Endothelial cell of umbilical vein (primary cell): ENCODE results near the gene SIVA1. TPM values are rescaled to one million over a fixed set of nuclear protein-coding genes. Genes with fewer than 3 reads are reported as not detected.

Source experiments
- BruUV-seq: library from RNA; stranded (reverse); fragments of 400-500 nt; replicated peaks from 2 replicates; lab custom pipeline; 2021; lab: Mats Ljungman, UMichigan
- CTCF ChIA-PET: fragments of 300-600, 350-600 bp; sonication (Branson Sonifier 250); formaldehyde crosslinking; loops from one replicate; lab custom pipeline; 2021; ENCODE audit warnings: antibody characterized with exemption, inconsistent platforms; lab: Charles Lee
- POLR2A ChIA-PET: fragments of 300-600, 350-600 bp; sonication (Branson Sonifier 250); formaldehyde crosslinking; loops from one replicate; lab custom pipeline; 2021; ENCODE audit warnings: antibody characterized with exemption, inconsistent platforms; lab: Charles Lee
- DNase-seq: peaks from one replicate; pipeline ENCODE4 v3.0.0-alpha.2; 2011; ENCODE audit warnings: low read depth, low spot score
- FAIRE-seq: peaks from 2 replicates; lab custom pipeline; 2011; peaks lifted over from hg19 to GRCh38; lab: Jason Lieb, UNC
- H2AFZ ChIP-seq: 2 replicates; pipeline ENCODE4 v1.6.0; 2012; ENCODE audit warnings: low read depth, low read length, control low read depth, inconsistent platforms
- H3K27ac ChIP-seq: 2 replicates; pipeline ENCODE4 v1.5.1; 2011; ENCODE audit warnings: low read depth, mild to moderate bottlenecking, control low read depth, low read length, moderate library complexity; ENCODE audit not compliant: insufficient read depth
- H3K27me3 ChIP-seq, 2 experiments: 2 replicates each; pipeline versions ENCODE4 v1.6.0 to v1.6.1; 2011; ENCODE audit warnings: low read length in 2 of 2, mixed read lengths in 1 of 2; ENCODE audit not compliant: control insufficient read depth in 2 of 2, insufficient read depth in 2 of 2
- H3K36me3 ChIP-seq, 2 experiments: 2 replicates in 1 of 2; 3 replicates in 1 of 2; pipeline ENCODE4 v1.5.1; 2011; ENCODE audit warnings: low read length in 2 of 2, mild to moderate bottlenecking in 1 of 2, moderate library complexity in 1 of 2; ENCODE audit not compliant: control insufficient read depth in 2 of 2, insufficient read depth in 2 of 2; ENCODE audit errors: extremely low read depth in 1 of 2
- H3K4me1 ChIP-seq: 3 replicates; pipeline ENCODE4 v1.5.1; 2011; ENCODE audit warnings: mild to moderate bottlenecking, low read length; ENCODE audit not compliant: control insufficient read depth, insufficient read depth; ENCODE audit errors: extremely low read depth
- H3K4me2 ChIP-seq: 2 replicates; pipeline ENCODE4 v1.6.1; 2011; ENCODE audit warnings: low read length, control low read depth, mixed read lengths; ENCODE audit not compliant: insufficient read depth
- H3K4me3 ChIP-seq, 3 experiments: fragments of 200-600 bp in 1 of 3; sonication (generic), shearing (Covaris generic) in 1 of 3; replicated peaks in 1 of 3; 2 replicates each; pipeline ENCODE4 v1.5.1; 2011 to 2016; ENCODE audit warnings: control low read depth in 3 of 3, low read length in 3 of 3, mild to moderate bottlenecking in 2 of 3, inconsistent platforms in 1 of 3, low read depth in 1 of 3, moderate library complexity in 1 of 3; ENCODE audit not compliant: insufficient read depth in 1 of 3
- H3K79me2 ChIP-seq: 2 replicates; pipeline ENCODE4 v1.6.0; 2012; ENCODE audit warnings: low read length, inconsistent platforms; ENCODE audit not compliant: control insufficient read depth, insufficient read depth
- H3K9ac ChIP-seq: replicated peaks from 2 replicates; pipeline ENCODE3; 2011; ENCODE audit warnings: low read length, control low read depth; ENCODE audit not compliant: insufficient read depth; ENCODE audit errors: extremely low read depth
- H3K9me1 ChIP-seq: replicated peaks from 3 replicates; pipeline ENCODE4 v1.6.0; 2011; ENCODE audit warnings: mild to moderate bottlenecking, low read length; ENCODE audit not compliant: control insufficient read depth, insufficient read depth; ENCODE audit errors: extremely low read depth
- H3K9me3 ChIP-seq: replicated peaks from 2 replicates; pipeline ENCODE4 v1.5.1; 2012; ENCODE audit warnings: low read length, inconsistent platforms; ENCODE audit not compliant: control insufficient read depth, insufficient read depth
- H4K20me1 ChIP-seq: replicated peaks from 2 replicates; pipeline ENCODE3; 2011; ENCODE audit warnings: mild to moderate bottlenecking, low read length; ENCODE audit not compliant: control insufficient read depth, insufficient read depth; ENCODE audit errors: extremely low read depth
- EZH2 ChIP-seq: IDR thresholded peaks from 2 replicates; pipeline ENCODE4 v1.6.1; 2012; ENCODE audit warnings: borderline replicate concordance, low read depth, mild to moderate bottlenecking, moderate library complexity, low read length, inconsistent platforms; ENCODE audit not compliant: severe bottlenecking
- FOS ChIP-seq: IDR thresholded peaks from 2 replicates; pipeline ENCODE4 v1.6.1; 2011; ENCODE audit warnings: mild to moderate bottlenecking, low read length, moderate library complexity, borderline replicate concordance; ENCODE audit not compliant: insufficient read depth
- GATA2 ChIP-seq: IDR thresholded peaks from 2 replicates; pipeline ENCODE4 v1.7.0; 2011; ENCODE audit warnings: low read depth, mild to moderate bottlenecking, moderate library complexity, mixed read lengths, low read length; ENCODE audit not compliant: insufficient read length, insufficient read depth
- JUN ChIP-seq: IDR thresholded peaks from 2 replicates; pipeline ENCODE4 v1.6.1; 2011; ENCODE audit warnings: borderline replicate concordance, low read depth; ENCODE audit not compliant: insufficient read length, insufficient read depth
- POLR2A ChIP-seq: IDR thresholded peaks from 2 replicates; pipeline ENCODE4 v1.6.1; 2012; ENCODE audit warnings: low read depth, mild to moderate bottlenecking, control low read depth, low read length
- POLR2AphosphoS5 ChIP-seq: IDR thresholded peaks from 2 replicates; pipeline ENCODE4 v1.6.1; 2012; ENCODE audit warnings: low read depth, mild to moderate bottlenecking, control low read depth, low read length, moderate library complexity; ENCODE audit not compliant: insufficient read depth
- dilution Hi-C: fragments of 300-500 bp; cut with MboI; formaldehyde crosslinking; loops from one replicate; pipeline ENCODE4 v1.15.0; 2019; ENCODE audit warnings: low sequenced_read_pairs; ENCODE audit not compliant: extremely low pct_ligation_motif_present
- intact Hi-C: fragments of 100-400 bp; cut with micrococcal nuclease; formaldehyde crosslinking; loops from one replicate; pipeline ENCODE4 v1.10.0; 2022
- polyA plus RNA-seq, 4 experiments: library from polyadenylated mRNA; depleted of rRNA in 3 of 4; stranded (reverse) in 3 of 4; unstranded in 1 of 4; fragments of >200 nt; gene quantifications; 2 replicates each; pipeline versions ENCODE4 v1.2.1 to v1.2.3, GENCODE V29; 2011 to 2012; ENCODE audit warnings: missing spikeins in 1 of 4
- total RNA-seq: library from RNA; stranded (reverse); gene quantifications from 2 replicates; pipeline ENCODE4 v1.2.3, GENCODE V29; 2021
- TF ChIP-seq, protein P1 (sequence below): IDR thresholded peaks from 2 replicates; pipeline ENCODE4 v1.6.1; 2011; ENCODE audit not compliant: insufficient read depth, insufficient read length
- TF ChIP-seq, protein P2 (sequence below), 2 donors: IDR thresholded peaks; 1 replicate in 1 of 2; 2 replicates in 1 of 2; pipeline ENCODE4 v1.5.1; 2011; ENCODE audit warnings: low read length in 2 of 2, mild to moderate bottlenecking in 2 of 2, moderate library complexity in 2 of 2, control low read depth in 1 of 2, inconsistent platforms in 1 of 2, low read depth in 1 of 2; ENCODE audit not compliant: insufficient read depth in 1 of 2; ENCODE audit errors: extremely low read depth in 1 of 2

Gene SIVA1
- total and polyA plus RNA-seq, 2 donors (not counting 3 experiments of a cell fraction or from before 2014, with no cell fraction given), result 101 to 299 TPM

DNA sequence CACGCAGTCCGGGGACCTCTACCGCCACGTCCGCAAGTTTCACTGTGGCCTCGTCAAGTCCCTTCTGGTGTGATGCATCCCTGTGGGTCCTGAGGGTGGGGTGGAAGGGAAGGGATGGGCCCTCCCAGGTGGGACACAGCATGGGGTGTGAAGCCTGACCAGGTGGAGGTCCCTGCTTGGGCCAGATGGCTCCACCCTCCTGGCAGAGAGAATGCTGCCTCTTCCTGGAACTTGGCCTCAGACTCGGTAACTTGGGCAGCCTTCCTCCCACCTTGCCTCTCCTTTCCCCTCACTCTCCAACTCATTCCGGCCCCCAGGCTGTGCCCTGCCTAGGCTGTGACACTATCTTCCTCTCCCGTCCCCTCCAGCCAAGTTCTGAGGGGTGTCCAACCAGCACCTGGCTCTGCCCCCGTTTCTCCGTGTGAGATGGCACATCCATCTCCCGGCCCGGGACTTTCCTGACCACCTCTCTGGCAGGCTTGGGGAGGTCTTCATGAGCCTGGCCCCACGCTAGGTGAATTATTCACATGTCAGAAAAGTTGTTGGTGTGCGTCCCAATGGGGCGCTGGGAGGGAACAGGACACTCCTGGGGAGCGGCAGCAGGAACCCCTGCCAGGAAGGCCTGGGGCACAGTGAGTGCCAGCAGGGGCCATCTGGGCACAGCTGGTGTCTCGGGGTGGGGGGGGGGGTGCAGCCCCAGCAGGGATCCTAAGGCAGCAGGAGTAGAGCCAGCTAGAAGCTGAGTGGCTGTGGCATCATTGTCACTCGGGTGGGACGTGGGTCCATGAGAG lies 49.6 kb downstream of the SIVA1 start:
- Histone ChIP-seq H3K36me3 (no peaks in the 10 kb centered on the region), H3K27me3 (no peaks in the 10 kb centered on the region), H3K4me3 (no peak overlapping the region), H3K79me2 (no peaks in the 10 kb centered on the region), H3K9me1 (no peaks in the 10 kb centered on the region), H2AFZ (no peak overlapping the region), H4K20me1 (no peaks in the 10 kb centered on the region), H3K9ac (no peak overlapping the region), H3K4me2 (no peak overlapping the region), H3K4me1 (peaks cover 5% of the 10 kb centered on the region), H3K27ac (no peak overlapping the region), H3K9me3 (no peaks in the 10 kb centered on the region)
- dilution Hi-C loops, result no loop called here
- POLR2A ChIA-PET, result no interaction called here
- TF ChIP-seq, protein P1, sequence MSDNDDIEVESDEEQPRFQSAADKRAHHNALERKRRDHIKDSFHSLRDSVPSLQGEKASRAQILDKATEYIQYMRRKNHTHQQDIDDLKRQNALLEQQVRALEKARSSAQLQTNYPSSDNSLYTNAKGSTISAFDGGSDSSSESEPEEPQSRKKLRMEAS, result no peak
- no peak for TF ChIP-seq EZH2
- TF ChIP-seq, protein P2, sequence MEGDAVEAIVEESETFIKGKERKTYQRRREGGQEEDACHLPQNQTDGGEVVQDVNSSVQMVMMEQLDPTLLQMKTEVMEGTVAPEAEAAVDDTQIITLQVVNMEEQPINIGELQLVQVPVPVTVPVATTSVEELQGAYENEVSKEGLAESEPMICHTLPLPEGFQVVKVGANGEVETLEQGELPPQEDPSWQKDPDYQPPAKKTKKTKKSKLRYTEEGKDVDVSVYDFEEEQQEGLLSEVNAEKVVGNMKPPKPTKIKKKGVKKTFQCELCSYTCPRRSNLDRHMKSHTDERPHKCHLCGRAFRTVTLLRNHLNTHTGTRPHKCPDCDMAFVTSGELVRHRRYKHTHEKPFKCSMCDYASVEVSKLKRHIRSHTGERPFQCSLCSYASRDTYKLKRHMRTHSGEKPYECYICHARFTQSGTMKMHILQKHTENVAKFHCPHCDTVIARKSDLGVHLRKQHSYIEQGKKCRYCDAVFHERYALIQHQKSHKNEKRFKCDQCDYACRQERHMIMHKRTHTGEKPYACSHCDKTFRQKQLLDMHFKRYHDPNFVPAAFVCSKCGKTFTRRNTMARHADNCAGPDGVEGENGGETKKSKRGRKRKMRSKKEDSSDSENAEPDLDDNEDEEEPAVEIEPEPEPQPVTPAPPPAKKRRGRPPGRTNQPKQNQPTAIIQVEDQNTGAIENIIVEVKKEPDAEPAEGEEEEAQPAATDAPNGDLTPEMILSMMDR (IDR thresholded peaks at IDR 0.05; ENCODE audit: extremely low read depth in 1 of 2, insufficient read depth in 1 of 2, low read depth in 1 of 2, low read length in 2 of 2), result no peak
- no peak for TF ChIP-seq POLR2AphosphoS5
- no peak for TF ChIP-seq POLR2A
- no peak for TF ChIP-seq JUN
- TF ChIP-seq GATA2, result no peak
- TF ChIP-seq FOS, result no peak
- no TSS peak for BruUV-seq
- CTCF ChIA-PET, result no interaction called here
- intact Hi-C loops, result no loop called here
- no peak for FAIRE-seq
- no peak for DNase-seq
